HG02973 (cell line): ENCODE data around the gene NUTF2.
"Not testable (repeated sequence)": the region's sequence is repeated elsewhere in the genome, so short reads cannot be mapped to it uniquely, and the experiment has no call there.

Experiments used
- ATAC-seq: cut with Tn5 transposase; IDR thresholded peaks from one replicate; pipeline ENCODE4 v1.9.1; 2021; ENCODE audit warnings: moderate library complexity; ENCODE audit not compliant: unreplicated experiment

The NUTF2 gene

GRCh38 chr16:67862623-67863583 is 16.2 kb downstream of the NUTF2 start:
- ATAC-seq, result no peak

GRCh38 chr16:67864044-67864443 is 17.3 kb downstream of the NUTF2 start:
- not testable (repeated sequence) for ATAC-seq

- ATAC-seq, result no peak
These were observed 17.9 kb downstream of the NUTF2 start for GRCh38 chr16:67864594-67864993.

- ATAC-seq, result no peak
These were observed 18.6 kb downstream of the NUTF2 start for GRCh38 chr16:67865318-67865717.

- ATAC-seq, result no peak
These were observed 21.6 kb downstream of the NUTF2 start for GRCh38 chr16:67868290-67868689.

GRCh38 chr16:67869653-67870052 is 22.9 kb downstream of the NUTF2 start:
- ATAC-seq, result no peak

GRCh38 chr16:67871256-67871655 is 24.5 kb downstream of the NUTF2 start:
- no peak for ATAC-seq

GRCh38 chr16:67872131-67872630 is 25.4 kb downstream of the NUTF2 start:
- no peak for ATAC-seq

GRCh38 chr16:67872631-67873434 is 26.1 kb downstream of the NUTF2 start, which contains the start of gene EDC4:
EDC4 (plus strand) TSS chr16:67873052; CDS start chr16:67873262, 210 bp downstream.
- peak; percentile 60 for ATAC-seq

GRCh38 chr16:67873435-67874370 is 27.0 kb downstream of the NUTF2 start:
- ATAC-seq, result no peak

- no peak for ATAC-seq
These were observed 27.6 kb downstream of the NUTF2 start for GRCh38 chr16:67874372-67874771.

GRCh38 chr16:67877064-67877463 is 30.3 kb downstream of the NUTF2 start:
- no peak for ATAC-seq

- ATAC-seq, result no peak
These were observed 31.5 kb downstream of the NUTF2 start for GRCh38 chr16:67878232-67878631.

GRCh38 chr16:67878846-67879245 is 32.1 kb downstream of the NUTF2 start:
- no peak for ATAC-seq

GRCh38 chr16:67879462-67879861 is 32.7 kb downstream of the NUTF2 start:
- ATAC-seq, result no peak

GRCh38 chr16:67879936-67880335 is 33.2 kb downstream of the NUTF2 start:
- no peak for ATAC-seq

- ATAC-seq, result no peak
These were observed 33.9 kb downstream of the NUTF2 start for GRCh38 chr16:67880584-67880983.

- ATAC-seq, result no peak
These were observed 35.0 kb downstream of the NUTF2 start for GRCh38 chr16:67881621-67882161.

- no peak for ATAC-seq
These were observed 35.8 kb downstream of the NUTF2 start for GRCh38 chr16:67882374-67883145.
